Parathyroid adenoma (tissue), 2 donors: ENCODE data around the gene CEL.
"Not testable (repeated sequence)": the region's sequence is repeated elsewhere in the genome, so short reads cannot be mapped to it uniquely, and the experiment has no call there.

ENCODE experiments used
- H2AFZ ChIP-seq: fragments of 300-600 bp; sonication (generic); one replicate; pipeline ENCODE4 v1.7.0; 2017; ENCODE audit warnings: antibody characterized with exemption, mild to moderate bottlenecking
- H3K27ac ChIP-seq: fragments of 300-600 bp; sonication (generic); one replicate; pipeline ENCODE4 v1.7.0; 2017
- H3K27me3 ChIP-seq: fragments of 300-600 bp; sonication (generic); one replicate; pipeline ENCODE4 v1.7.0; 2017; ENCODE audit warnings: low read length; ENCODE audit not compliant: control insufficient read depth, insufficient read depth
- H3K36me3 ChIP-seq: fragments of 300-600 bp; sonication (generic); one replicate; pipeline ENCODE4 v1.7.0; 2017; ENCODE audit warnings: low read length; ENCODE audit not compliant: control insufficient read depth, insufficient read depth
- H3K4me1 ChIP-seq: fragments of 300-600 bp; sonication (generic); one replicate; pipeline ENCODE4 v1.7.0; 2017; ENCODE audit warnings: control low read depth
- H3K4me2 ChIP-seq: fragments of 300-600 bp; sonication (generic); one replicate; pipeline ENCODE4 v1.7.0; 2017; ENCODE audit warnings: low read length
- H3K4me3 ChIP-seq: fragments of 300-600 bp; sonication (generic); one replicate; pipeline ENCODE4 v1.7.0; 2017; ENCODE audit warnings: low read depth, low read length
- H3K79me2 ChIP-seq: fragments of 300-600 bp; sonication (generic); one replicate; pipeline ENCODE4 v1.7.0; 2017; ENCODE audit warnings: control low read depth
- H3K9ac ChIP-seq: fragments of 300-600 bp; sonication (generic); one replicate; pipeline ENCODE4 v1.7.0; 2017; ENCODE audit warnings: mild to moderate bottlenecking
- H3K9me3 ChIP-seq: fragments of 300-600 bp; sonication (generic); one replicate; pipeline ENCODE4 v1.7.0; 2017; ENCODE audit warnings: low read length; ENCODE audit not compliant: control insufficient read depth
- TF ChIP-seq, protein P1 (sequence below): fragments of 300-600 bp; sonication (generic); IDR thresholded peaks from one replicate; pipeline ENCODE4 v1.7.0; 2017; ENCODE audit warnings: antibody characterized with exemption, mild to moderate bottlenecking
- donor health status: primary hyperparathyroidism.

CEL gene

GRCh38 chr9:133071484-133072150, 9.8 kb downstream of the CEL start:
- TF ChIP-seq, protein P1, sequence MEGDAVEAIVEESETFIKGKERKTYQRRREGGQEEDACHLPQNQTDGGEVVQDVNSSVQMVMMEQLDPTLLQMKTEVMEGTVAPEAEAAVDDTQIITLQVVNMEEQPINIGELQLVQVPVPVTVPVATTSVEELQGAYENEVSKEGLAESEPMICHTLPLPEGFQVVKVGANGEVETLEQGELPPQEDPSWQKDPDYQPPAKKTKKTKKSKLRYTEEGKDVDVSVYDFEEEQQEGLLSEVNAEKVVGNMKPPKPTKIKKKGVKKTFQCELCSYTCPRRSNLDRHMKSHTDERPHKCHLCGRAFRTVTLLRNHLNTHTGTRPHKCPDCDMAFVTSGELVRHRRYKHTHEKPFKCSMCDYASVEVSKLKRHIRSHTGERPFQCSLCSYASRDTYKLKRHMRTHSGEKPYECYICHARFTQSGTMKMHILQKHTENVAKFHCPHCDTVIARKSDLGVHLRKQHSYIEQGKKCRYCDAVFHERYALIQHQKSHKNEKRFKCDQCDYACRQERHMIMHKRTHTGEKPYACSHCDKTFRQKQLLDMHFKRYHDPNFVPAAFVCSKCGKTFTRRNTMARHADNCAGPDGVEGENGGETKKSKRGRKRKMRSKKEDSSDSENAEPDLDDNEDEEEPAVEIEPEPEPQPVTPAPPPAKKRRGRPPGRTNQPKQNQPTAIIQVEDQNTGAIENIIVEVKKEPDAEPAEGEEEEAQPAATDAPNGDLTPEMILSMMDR, result no peak
- Histone ChIP-seq H3K4me3 (no peak overlapping the region), H3K79me2 (no peaks in the 10 kb centered on the region), H3K9me3 (no peaks in the 10 kb centered on the region), H3K9ac (no peak overlapping the region), H2AFZ (no peak overlapping the region), H3K27ac (no peak overlapping the region), H3K4me2 (no peak overlapping the region), H3K36me3 (no peaks in the 10 kb centered on the region), H3K4me1 (no peaks in the 10 kb centered on the region), H3K27me3 (no peaks in the 10 kb centered on the region)

- not testable (repeated sequence) for H3K4me1 ChIP-seq, H3K4me3 ChIP-seq, H3K36me3 ChIP-seq, H2AFZ ChIP-seq, H3K4me2 ChIP-seq, H3K79me2 ChIP-seq, H3K9me3 ChIP-seq, H3K9ac ChIP-seq, H3K27ac ChIP-seq, H3K27me3 ChIP-seq
Measured at GRCh38 chr9:133072210-133072609, 10.4 kb downstream of the CEL start.

- Histone ChIP-seq H3K4me2 (no peak overlapping the region), H3K9ac (no peak overlapping the region)
Measured at GRCh38 chr9:133073086-133074014, 11.6 kb downstream of the CEL start.

DNA sequence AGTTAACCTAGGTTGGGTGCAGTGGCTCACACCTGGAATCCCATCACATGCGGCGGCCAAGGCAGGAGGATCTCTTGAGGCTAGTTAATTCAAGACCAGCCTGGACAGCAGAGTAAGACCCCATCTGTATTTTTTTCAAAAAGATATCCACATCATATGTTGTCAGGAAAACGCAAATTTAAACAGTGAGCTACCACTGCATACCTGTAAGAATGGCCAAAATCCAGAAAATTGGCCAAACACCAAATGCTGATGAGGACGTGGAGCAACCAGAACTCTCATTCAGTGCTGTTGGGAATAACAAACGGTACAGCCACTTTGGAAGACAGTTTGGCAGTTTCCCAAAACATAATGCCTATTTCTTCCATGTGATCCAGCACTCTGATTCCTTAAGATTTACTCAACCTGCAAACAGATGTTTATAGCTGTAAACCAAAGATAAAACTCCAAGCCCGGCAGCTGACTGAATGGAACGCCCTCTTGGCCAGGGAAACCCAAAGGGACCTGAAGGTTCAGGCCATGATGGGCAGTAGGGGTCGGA, 12.4 kb downstream of the CEL start:
- Histone ChIP-seq H3K27me3 (no peaks in the 10 kb centered on the region), H2AFZ (no peak overlapping the region), H3K9ac (no peak overlapping the region), H3K4me2 (no peak overlapping the region), H3K4me1 (no peaks in the 10 kb centered on the region), H3K79me2 (no peaks in the 10 kb centered on the region), H3K27ac (no peak overlapping the region), H3K4me3 (no peak overlapping the region), H3K36me3 (no peaks in the 10 kb centered on the region), H3K9me3 (no peaks in the 10 kb centered on the region)
- TF ChIP-seq, protein P1, result no peak

More at GRCh38 chr9:133073086-133074014, 11.6 kb downstream of the CEL start:
- TF ChIP-seq, protein P1, result no peak
- Histone ChIP-seq H3K4me3 (no peak overlapping the region), H3K4me1 (no peaks in the 10 kb centered on the region), H3K27me3 (no peaks in the 10 kb centered on the region), H2AFZ (no peak overlapping the region), H3K36me3 (no peaks in the 10 kb centered on the region), H3K79me2 (no peaks in the 10 kb centered on the region), H3K9me3 (no peaks in the 10 kb centered on the region), H3K27ac (no peak overlapping the region)

GRCh38 chr9:133075925-133076630, 14.3 kb downstream of the CEL start:
- no peaks in the 10 kb centered on the region for H3K9me3 ChIP-seq
- TF ChIP-seq, protein P1, result no peak
- no peaks in the 10 kb centered on the region for H3K36me3 ChIP-seq
- no peak overlapping the region for H3K27ac ChIP-seq
- no peaks in the 10 kb centered on the region for H3K4me1 ChIP-seq
- H3K9ac ChIP-seq, result no peak overlapping the region
- no peak overlapping the region for H3K4me3 ChIP-seq
- no peaks in the 10 kb centered on the region for H3K27me3 ChIP-seq
- no peak overlapping the region for H3K4me2 ChIP-seq
- no peaks in the 10 kb centered on the region for H3K79me2 ChIP-seq
- H2AFZ ChIP-seq, result no peak overlapping the region
